NCI-H1436 (cell line): ENCODE measurements around the gene FUT6.
A peak's percentile ranks its signal among the peaks of the same experiment; 100 is the strongest.

ENCODE experiments used
- DNase-seq: peaks from one replicate; lab custom pipeline; 2025; lab: John Stamatoyannopoulos, UW

FUT6 gene

DNA sequence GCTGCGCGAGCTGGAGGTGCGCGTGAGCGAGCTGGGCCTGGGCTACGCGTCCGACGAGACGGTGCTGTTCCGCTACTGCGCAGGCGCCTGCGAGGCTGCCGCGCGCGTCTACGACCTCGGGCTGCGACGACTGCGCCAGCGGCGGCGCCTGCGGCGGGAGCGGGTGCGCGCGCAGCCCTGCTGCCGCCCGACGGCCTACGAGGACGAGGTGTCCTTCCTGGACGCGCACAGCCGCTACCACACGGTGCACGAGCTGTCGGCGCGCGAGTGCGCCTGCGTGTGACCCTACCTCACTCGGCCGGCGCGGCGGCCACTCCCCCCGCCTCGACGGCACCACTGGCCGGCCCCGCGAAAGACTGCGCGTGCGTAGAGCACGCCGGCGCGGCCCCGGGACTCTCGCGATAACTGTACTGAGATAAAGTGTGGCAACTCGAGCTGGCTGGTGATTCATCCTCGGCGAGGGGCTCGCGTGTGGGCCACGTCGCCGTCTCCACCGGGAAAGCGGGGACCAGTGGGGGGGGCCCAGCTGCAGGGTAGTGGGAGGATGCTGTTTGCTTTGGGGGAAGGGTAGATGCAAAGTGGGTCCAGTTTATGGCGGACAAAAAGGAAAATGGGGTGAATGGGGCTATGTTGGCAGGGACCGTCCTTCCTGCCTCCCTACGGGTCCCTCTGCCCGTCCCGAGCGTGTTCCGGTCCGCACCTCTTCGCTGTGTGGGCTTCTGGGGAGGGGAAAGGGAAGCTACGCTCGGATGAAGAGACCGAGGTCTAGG is 11.4 kb downstream of the FUT6 start:
- peak; percentile 92 for DNase-seq

DNA sequence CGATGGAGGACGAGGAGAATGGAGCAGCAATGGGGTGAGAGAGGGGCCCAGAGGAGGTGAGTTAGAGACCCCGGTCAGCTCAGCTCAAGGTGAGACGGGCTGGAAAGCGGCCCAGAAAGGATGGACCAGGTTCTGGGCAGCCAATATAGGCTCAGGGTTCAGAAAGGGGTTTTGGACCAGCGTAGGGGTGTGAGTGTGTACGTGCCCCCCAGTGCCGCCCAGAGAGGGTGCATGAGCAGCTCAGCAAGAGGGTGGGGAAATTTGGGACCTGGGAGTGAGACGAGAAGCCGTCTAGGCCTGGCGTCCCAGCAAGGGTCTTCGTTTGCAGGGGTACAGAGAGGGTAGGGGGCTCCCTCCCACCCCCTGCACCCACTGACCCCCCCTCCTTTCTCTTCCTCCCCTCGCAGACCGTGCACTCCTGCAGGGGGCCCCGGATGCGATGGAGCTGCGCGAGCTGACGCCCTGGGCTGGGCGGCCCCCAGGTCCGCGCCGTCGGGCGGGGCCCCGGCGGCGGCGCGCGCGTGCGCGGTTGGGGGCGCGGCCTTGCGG is 12.1 kb downstream of the FUT6 start:
- no peak for DNase-seq

DNA sequence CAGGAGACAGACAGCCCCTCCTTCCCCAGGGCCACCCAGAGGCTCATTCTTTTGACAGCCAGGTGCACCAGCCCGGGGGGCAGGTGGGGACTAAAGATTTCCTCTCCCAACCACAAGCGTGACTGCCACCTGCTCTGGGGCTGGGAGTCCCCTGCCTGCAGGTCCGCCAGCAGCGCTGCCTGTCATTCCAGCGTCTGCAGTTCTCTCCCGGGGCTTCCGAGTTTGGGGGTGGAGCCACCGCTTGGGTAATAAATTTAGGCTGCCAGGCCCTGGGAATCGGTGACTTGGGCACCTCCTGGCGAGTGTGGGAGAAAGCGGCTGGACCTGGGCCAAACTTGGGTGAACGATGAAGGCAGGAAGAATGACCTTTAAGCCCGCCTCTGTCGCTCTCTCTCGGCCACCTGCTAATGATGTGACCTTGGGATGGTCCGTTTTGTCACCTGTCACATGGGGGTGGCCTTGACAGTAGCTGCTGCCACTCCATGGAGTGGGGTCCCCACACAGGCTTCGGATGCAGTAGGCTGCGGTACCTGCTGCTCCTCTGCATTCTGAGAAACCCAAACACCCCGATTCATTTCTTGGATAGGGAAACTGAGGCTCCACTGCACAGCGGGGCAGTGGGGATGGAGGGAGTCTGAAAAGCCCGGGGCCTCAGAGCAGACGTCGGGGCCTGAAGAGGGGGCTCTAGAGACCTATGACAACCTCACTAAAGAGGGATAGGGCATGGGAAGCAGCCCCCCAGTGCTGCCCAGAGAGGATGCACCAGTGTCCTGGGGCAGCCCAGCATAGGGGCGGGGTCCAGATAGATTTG is 12.8 kb downstream of the FUT6 start:
- DNase-seq: peak; percentile 96

DNA sequence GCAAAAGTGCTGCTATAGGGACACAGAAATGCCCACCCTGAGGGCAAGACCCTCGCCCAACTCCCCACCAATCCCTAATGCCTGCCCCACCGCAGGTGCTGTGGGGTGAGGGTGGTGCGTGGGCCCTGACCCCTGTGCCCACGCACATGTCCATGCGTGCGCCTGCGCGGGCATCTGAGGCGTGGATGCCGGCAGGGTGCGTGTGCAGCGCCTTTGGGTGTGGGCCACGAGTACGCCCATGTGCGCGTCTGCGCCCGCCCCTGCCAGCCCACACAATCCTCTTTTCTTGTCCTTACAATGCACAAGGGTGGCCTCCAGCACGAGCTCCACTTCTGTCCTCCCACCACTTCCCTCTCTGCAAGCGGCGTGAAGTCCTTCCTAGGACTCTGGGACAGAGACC is 14.3 kb downstream of the FUT6 start:
- DNase-seq: no peak

DNA sequence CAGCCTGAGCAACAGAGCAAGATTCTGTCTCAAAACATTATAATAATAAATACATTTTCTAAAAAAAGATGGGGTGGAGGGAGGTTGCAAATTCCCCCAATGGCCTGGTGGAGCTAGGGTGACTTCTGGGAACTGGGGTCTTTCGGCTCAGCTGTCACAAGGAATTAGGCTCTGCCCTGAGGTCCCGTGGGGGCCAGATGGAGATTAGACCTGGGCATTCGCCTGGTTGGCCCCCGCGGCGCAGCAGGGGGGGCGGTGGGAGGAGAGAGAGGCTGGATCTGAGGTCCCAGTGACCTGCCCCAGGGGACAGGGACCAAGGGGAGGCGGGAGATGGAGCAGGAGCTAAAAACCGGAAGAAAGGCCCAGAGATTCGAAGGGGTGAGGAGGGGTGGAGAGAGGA is 14.8 kb downstream of the FUT6 start:
- no peak for DNase-seq

DNA sequence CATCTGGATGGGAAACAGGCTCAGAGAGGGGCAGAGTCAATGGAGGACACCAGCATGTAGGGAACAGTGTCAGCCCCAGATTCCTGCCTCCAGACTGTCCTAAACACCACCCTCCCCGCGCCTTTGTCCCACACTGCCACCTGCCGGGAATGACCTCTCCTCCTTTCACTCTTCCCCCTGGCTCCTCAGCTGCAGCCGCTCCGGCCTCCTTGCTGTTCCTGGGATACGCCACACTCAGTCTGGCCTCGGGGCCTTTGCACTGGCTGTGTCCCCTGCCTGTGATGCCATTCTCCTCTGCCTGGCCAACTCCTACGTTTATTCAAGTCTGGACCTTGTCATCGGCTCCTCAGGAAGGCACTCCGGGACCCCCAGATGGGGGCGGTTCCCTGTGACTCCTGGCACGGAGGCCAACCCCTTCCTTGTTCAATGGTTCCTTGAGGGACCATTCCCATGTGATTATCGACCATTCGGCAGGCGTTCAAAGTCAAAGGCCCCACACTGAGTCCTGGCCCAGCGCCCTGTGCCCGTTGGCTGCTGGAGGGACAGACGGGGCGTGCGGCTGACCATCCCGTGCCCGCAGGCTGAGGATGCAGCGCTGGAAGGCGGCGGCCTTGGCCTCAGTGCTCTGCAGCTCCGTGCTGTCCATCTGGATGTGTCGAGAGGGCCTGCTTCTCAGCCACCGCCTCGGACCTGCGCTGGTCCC is 15.8 kb downstream of the FUT6 start:
- DNase-seq: no peak

DNA sequence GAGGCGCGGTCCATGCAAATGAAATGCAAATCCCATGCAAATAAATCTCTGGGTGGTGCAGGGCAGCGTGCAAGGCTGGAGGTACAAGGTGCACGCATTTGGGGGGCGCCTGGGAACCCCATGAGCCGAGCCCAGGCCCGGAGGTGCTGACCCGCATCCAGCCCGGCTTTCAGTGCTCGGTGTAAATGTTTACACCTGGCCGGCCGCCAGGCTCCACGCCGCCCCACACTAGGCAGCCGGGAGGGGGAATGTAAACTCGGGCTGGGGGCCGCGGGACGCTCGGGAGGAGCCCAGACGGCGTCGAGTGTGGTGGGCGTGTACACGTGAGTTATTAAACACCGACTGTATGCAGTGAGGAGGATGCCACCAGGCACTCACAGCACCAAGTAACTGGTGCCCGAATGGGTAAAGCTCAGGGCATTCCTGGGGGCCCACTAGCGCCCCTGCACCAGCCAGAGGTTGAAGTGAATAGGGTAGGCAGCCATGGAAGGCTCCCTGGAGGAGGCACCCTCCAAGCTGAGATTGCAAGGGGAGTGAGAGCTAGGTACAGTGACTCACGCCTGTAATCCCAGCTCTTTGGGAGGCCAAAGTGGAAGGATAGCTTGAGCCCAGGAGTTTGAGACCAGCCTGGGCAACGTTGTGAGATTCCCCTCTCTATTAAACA is 17.2 kb downstream of the FUT6 start:
- no peak for DNase-seq

DNA sequence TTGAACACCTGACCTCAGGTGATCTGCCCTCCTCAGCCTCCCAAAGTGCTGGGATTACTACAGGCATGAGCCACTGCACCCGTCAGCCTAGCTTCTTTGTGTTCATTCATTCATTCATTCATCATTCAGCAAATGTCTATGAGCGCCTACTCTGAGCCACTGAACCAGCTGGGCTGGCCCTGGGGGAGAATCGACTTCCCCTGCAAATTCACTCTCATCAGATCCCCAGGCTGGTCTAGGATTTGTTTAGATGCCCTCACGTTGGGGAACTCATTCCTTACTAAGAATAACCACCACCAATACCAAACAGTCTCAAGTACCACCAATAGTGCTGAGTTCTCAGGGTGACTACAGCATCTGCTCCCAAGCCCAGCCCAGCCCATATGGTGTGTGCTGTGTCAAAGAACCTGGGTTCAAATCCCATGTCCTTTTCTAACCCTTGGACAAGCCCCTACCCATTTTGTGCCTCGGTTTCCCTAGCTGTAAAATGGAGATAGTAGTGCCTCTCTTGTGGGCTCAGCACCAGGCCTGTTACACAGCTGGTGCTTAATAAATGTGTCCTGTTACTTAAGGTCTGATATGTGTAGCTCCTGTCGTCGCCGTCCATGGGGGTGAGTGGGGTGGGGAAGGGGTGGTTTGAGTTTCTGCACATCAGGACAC is 17.9 kb downstream of the FUT6 start:
- no peak for DNase-seq

DNA sequence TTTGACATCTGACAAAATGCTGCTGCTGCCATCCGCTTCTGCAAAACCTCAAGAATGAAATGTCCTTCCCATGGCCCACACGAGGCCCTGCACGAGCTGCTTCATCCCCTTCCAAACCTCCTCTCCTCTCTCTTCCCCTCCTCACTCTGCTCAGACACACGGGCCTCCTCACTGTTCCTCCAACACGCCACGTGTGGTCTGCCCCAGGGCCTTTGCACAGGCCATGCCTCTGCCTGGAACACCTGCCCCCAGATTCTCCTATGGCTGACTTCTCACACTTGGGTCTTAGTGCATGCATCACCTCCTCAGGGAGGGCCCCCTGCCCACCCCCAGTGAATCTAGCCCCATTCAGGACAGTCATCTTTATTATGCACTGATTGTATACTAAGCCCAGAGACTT is 18.7 kb downstream of the FUT6 start:
- DNase-seq: no peak

DNA sequence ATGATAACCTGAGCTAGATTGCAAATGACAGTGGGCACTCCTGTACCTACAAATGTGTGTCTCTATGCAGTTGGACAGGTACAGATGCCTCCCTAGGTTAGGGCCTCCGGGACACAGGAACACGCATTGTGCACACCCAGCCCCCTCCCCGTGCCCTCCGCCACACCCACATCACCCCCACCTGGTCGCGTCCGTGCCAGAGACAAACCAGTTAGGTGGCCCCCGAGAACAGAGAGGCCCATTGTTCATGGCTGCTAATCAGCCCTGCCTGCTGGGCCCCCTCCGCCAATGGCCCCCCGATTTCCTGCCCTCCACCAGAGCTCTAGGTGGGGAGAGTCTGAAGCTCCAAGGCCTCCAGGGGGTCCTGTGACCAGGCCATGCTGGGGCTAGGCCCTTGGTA is 20.9 kb downstream of the FUT6 start:
- DNase-seq: no peak

DNA sequence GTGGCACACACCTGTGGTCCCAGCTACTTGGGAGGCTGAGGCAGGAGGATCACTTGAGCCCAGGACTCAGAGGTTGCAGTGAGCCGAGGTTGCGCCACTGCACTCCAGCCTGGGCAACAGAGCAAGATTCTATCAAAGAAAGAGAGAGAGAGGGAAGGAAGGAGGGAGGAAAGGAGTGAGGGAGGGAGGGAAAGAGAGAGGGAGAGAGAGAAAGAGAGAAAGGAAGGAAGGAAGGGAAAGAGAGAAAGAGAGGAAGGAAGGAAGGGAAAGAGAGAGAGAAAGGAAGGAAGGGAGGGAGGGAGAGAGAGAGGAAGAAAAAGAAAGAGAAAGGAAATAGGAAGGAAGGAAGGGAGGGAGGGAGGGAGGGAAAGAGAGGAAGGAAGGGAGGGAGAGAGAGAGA is 22.3 kb downstream of the FUT6 start:
- no peak for DNase-seq

DNA sequence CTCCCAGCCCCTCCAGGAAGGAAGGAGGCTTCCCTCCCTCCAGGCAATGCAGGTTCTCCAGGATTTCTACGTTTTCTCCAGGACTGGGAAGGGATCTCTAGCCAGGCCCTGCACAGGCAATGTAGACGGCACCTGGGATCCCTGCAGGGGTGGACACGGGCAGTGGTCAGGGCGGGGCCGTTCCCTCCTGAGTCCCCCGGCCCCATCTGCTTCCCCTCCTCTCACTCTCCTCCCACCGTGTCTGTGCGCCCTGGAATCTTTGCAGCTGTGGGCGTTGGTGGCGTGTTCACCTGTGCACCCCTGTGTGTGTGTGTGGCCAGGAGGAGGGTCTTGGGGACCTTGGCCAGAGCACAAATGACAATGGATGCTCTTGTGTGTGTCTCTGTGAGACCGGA is 24.7 kb downstream of the FUT6 start:
- DNase-seq: no peak

DNA sequence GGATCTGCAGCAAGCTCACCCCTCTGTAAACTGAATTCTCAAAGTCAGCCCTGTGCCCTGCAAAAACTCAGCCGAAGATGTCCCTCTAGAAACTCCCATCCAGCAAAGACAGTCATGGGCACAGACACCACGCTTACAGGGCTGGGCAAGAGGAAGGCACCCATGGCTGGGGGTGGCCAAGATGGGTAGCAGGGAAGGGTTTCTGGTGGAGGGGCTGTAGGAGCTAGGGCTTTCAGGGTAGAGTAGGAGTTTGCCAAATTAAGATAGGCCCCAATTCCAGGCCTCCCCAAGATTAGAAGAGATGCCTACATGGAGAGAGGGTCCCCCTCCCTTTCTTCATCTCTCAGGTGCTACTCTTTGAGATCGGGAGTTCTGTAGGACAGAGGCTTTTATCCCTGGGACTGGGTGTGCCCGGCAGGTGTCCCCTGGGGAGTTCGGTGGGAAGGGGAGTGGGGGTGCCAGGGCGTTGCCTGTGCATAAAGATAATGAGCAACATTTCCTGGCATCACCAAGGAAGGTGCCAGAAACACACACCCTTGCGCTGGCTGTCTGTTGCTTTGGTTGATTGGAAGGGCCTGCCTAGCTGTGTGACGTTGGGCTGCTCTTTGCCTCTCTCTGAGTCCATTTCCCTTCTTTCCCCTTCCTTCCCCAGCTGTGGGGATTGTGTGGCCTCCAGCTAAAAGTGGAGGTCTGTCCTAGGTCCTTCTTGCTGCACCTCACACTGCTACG is 25.2 kb downstream of the FUT6 start:
- no peak for DNase-seq

DNA sequence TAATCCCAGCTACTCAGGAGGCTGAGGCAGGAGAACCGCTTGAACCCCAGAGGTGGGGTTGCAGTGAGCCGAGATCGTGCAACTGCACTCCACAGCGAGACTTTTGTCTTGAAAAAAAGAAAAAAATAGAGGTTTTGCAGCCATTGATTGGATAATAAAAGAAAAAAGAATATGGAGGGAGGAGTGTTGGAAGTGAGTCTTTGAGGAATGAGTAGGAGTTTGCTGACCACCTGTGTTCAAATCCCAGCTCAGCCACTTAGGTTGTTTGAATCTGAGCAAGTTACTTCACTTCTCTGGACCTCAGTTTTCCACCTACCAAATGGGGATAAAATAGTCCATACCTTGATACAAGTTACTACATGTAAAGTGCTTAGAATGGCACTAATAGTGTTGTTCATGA is 28.4 kb downstream of the FUT6 start:
- DNase-seq: no peak

DNA sequence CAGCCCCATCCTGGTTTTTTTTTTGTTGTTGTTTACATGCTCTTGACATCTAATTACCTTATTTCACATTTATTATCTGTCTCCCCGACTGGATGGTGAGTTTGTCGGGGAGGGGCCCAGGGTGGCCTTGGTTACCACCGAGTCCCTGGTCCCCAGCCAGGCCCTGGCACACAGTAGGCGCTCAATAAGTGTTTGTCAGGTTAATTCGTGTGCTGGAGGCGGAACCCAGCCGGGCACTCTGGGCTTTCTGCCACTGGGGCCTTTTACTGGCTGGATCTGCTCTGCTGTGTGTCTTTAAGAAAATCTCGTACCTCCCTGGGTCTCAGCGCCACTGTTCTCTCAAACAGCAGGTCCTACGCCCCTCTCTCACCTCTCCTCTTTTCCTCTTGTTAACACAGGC is 30.0 kb downstream of the FUT6 start:
- no peak for DNase-seq

DNA sequence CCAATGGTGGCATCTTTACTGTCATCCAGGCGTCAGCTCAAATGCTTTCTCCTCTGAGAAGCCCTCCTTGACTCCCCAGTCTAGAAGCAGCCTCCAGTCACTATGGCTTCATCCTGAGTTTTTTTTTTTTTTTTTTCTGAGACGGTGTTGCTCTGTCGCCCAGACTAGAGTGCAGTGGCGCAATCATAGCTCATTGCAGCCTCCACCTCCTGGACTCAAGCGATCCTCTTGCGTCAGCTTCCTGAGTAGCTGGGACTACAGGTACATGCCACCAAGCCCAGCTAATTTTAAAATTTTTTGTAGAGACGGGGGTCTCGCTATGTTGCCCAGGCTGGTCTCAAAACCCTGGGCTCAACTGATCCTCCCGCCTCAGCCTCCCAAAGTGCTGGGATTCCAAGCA is 30.4 kb downstream of the FUT6 start:
- no peak for DNase-seq

DNA sequence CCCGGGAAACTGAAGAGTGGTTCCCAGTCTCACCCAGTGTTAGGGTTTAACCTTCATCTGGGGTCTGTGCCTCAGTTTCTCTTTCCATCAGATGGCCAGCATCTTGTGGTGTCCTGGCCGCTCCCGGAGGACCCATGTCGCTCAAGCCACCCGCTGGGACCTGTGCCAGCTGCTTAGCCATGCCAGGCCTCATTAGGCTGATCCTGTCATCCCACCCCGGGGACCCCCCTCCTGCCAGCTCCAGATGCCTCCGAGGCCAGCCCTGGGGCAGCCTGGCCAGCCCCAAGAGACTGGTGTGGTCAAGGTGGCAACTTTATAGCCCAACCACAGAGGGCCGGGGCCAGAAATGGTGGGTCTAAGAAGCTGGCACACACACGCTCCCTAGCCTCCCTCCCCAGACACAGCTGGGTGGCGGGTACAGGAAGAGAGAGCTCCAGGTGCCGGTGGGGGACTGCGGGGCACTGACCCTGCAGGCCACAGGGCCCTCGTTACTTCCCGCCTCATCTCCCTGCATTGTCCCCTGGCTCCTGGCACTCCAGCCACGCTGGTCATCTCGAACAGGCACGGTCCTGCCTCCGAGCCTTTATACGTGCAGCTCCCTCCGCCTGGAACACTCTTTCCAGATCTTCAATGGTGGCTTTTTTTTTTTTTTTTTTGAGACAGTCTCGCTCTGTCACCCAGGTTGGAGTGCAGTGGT is 31.2 kb downstream of the FUT6 start:
- DNase-seq: no peak

DNA sequence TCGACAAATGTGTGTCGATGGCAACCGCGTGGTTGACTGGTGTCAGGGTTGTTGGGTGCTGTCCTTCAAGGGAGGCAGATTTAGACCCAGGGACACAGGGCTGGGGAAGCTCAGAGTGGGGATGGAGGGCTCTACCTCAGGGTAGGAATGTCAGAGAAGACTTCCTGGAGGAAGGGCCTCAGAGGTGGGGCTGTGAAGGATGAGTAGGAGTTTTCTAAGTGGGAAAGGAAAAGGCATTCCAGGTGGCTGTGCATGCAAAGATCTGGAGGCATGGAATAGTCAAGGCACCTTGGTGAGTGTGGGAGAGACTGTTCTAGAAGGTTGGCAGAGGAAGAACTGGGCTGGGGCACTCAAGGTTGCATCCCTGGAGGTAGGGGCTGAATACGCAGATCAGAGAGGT is 32.6 kb downstream of the FUT6 start:
- DNase-seq: no peak

DNA sequence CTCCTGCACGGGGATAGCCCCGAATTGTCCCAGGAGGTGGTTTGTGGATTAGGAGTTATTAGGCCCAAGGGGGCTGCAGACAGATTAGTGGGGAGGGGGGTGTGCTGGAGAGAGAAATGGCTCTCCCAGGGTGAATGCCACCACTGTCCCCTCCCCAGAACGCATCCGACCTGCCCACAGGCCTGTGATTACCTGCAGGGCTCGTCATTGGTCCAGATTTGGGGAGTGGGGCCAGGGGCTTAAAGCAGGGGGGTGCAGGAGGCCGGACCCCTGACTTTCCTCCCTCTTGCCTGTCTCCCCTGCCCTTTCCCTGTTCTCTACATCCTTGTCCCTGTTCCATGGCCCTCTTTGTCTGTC is 33.4 kb downstream of the FUT6 start:
- no peak for DNase-seq

DNA sequence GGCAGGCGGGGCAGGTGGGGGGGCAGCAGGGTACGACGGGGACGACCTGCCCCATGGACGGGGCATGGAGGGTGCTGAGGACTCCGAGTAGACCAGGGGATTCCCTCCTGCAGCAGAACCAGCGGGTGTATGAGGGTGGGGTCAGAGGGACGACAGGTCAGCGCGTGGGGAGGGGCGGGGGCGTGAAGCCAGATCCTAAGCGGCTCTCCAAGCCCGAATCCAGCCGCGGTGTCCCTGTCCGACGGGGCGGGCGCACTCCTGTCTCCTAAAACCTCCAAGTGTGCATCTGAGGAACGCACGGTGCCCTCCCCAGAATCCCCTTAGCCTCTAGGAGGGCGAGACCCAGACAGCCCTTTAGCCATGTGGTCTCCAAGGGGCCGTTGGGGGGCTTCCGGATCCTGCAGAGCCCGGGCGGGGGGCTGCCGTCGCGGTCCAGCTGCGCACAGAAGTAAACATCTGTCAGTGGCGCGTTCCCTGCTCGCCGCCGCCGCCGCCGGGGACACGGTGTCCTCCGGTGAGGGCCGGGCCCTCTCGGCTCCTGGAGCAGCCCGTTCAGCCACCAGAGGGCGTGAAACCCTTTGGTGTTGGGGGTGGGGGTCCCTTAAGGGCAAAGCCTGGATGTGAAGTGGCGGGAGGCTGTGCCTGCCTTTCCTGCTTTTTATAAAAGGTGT is 33.9 kb downstream of the FUT6 start:
- DNase-seq: peak; percentile 84
